ENCODE results near the gene PER2. TPM values are rescaled to one million over a fixed set of nuclear protein-coding genes. Genes with fewer than 3 reads are reported as not detected.

PER2 gene
- total RNA-seq, 6 experiments from 2014 or later = 4.3 to 5.7 (median 4.5) TPM

DNA sequence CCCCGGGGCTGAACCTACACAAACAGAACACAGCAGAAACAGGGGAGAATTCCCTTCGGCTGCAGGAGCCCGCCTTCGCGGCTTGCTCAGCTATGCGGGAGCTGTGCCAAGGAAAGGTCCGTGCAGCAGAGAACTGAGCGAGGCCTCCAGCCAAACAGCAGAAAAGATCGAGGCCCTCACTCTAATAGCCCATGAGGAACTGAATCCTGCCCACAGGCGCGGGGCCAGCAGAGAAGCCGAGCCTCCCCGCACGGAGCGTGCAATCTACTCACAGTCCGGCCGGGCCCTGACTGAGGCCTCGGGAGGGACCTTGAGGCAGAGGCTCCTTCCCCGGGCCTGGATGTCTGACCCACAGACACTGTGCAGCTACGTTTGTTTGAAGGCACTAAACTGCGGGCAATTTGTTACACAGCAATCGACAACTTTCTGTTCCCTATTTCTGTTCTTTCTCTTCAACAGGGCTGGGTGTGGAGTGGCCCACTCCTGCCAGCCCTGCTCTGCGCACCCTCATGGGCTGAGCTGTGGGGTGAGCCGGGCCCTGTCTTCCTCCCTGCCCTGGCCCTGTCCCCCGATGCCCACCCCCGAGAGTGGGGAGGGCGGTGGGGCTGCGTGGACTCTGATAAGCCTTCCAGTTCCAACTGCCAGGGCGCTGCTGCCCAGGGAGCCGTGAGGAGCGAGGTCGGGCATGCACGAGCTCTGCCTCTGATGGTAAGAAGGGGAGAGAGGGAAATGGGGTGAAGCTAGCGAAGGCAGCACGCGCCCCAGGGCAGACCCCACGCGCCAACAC lies 62.3 kb downstream of the PER2 start:
- H3K27me3 Mint-ChIP-seq (ENCODE audit: insufficient read depth) = peaks cover 51% of the 10 kb centered on the region
- no peaks in the 10 kb centered on the region for H3K36me3 Mint-ChIP-seq (ENCODE audit: low read depth)
- no peak overlapping the region for H3K4me3 Mint-ChIP-seq
- TF ChIP-seq, protein P1, sequence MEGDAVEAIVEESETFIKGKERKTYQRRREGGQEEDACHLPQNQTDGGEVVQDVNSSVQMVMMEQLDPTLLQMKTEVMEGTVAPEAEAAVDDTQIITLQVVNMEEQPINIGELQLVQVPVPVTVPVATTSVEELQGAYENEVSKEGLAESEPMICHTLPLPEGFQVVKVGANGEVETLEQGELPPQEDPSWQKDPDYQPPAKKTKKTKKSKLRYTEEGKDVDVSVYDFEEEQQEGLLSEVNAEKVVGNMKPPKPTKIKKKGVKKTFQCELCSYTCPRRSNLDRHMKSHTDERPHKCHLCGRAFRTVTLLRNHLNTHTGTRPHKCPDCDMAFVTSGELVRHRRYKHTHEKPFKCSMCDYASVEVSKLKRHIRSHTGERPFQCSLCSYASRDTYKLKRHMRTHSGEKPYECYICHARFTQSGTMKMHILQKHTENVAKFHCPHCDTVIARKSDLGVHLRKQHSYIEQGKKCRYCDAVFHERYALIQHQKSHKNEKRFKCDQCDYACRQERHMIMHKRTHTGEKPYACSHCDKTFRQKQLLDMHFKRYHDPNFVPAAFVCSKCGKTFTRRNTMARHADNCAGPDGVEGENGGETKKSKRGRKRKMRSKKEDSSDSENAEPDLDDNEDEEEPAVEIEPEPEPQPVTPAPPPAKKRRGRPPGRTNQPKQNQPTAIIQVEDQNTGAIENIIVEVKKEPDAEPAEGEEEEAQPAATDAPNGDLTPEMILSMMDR (IDR thresholded peaks at IDR 0.05) = no peak
- H3K27ac Mint-ChIP-seq = no peak overlapping the region
- no peak for DNase-seq
- no peaks in the 10 kb centered on the region for H3K9me3 Mint-ChIP-seq
- no peaks in the 10 kb centered on the region; the same call in 1 of the 2 replicates for H3K4me1 Mint-ChIP-seq (ENCODE audit: low read depth)

DNA sequence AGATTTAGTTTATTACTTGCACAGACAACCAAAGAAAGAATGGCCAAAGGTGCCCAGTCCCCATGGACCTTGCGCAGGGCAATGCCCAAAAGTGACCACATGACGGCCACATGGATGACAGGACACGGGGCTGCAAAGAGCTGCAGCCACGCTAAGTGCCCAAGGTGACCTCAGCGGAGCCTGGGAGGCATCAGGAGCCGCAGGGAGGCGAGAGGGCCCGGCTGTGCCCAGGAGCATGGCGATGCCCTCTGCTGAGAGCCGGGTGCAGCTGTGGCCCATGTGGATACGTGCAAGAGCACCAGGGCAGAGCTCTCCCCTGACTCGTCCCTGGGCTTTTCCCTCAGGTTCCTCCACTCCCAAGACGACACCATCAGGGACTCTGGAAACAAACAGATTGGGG lies 63.3 kb downstream of the PER2 start:
- DNase-seq = no peak
- no peaks in the 10 kb centered on the region for H3K36me3 Mint-ChIP-seq (ENCODE audit: low read depth)
- H3K9me3 Mint-ChIP-seq = no peaks in the 10 kb centered on the region
- H3K4me1 Mint-ChIP-seq (ENCODE audit: low read depth) = no peaks in the 10 kb centered on the region; the same call in 1 of the 2 replicates
- no peak overlapping the region for H3K4me3 Mint-ChIP-seq
- peaks cover 45% of the 10 kb centered on the region for H3K27me3 Mint-ChIP-seq (ENCODE audit: insufficient read depth)
- no peak overlapping the region for H3K27ac Mint-ChIP-seq
- TF ChIP-seq, protein P1 (IDR thresholded peaks at IDR 0.05) = no peak

DNA sequence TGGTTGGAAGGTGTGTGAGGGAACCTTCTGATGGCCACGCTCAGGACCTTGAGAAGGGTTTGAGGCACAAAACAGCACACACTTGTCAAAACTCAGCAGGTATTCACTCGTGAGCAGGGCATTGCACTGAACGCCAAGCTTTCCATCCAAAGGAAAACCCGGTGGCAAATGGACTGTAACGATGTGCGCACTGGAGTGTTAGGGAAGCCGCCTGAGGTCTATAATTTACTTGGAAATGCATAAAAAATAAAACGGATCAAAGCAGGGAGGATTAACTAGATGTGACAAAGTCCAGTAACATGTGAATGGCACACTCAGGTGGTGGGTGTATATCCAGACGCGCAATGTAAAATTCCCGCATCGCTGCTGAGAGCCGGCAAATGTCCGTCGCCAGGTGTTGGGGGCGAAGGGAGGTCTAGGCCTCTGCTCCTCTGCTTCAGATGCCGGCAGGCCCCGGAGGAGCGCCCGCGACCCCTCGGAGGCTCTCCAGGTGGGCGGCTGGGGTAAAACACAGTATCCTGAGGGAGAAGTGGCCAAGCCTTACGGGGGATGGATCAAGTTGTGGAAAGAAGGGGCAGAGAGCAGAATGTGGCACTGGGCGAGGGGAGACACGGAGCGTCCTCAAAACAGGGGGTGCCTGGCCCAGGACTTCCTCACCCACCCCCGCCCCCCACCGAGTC lies 63.9 kb downstream of the PER2 start:
- Mint-ChIP-seq H3K36me3 (ENCODE audit: low read depth) (no peaks in the 10 kb centered on the region), H3K4me3 (no peak overlapping the region)

DNA sequence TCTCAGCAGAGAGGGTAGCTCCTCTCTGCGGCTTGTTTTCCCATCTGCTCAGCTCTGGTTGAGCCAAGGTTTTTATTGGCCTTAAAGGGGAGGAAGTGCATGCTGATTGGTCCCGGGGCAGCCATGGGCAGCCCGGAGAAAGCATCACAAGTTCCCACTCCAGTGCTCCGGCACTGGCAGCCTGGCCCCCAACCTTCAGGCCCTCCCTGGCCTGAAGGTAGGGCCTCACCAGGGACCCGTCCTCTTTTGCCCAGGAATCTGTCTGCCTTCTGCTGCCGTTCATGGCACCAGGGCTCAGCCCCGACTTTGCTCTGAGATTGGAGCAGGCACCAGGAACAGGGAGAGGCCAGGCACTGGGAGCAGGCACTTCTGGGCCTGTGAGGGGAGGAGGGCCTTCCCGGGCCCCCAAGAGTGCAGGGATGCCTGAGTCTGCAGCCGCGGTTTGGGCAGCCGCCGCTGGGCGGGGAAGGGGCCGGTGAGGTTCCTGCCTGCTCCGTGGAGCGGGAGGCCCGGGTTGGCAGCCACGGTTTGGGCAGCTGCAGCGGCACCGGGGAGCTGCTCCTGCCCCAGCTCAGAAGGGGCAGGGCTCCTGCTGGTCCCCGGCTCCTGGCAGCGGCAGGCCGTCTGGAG lies 67.4 kb downstream of the PER2 start:
- Mint-ChIP-seq H3K27me3 (ENCODE audit: insufficient read depth) (peaks cover 26% of the 10 kb centered on the region), H3K27ac (no peak overlapping the region), H3K36me3 (ENCODE audit: low read depth) (no peaks in the 10 kb centered on the region), H3K4me3 (no peak overlapping the region), H3K4me1 (ENCODE audit: low read depth) (no peaks in the 10 kb centered on the region; the same call in 1 of the 2 replicates), H3K9me3 (no peaks in the 10 kb centered on the region)
- TF ChIP-seq, protein P1 (IDR thresholded peaks at IDR 0.05) = no peak
- DNase-seq = no peak

More for the DNA sequence above, 63.9 kb downstream of the PER2 start:
- H3K27ac Mint-ChIP-seq = no peak overlapping the region
- DNase-seq = no peak
- TF ChIP-seq, protein P1 (IDR thresholded peaks at IDR 0.05) = no peak
- H3K9me3 Mint-ChIP-seq = no peaks in the 10 kb centered on the region
- H3K27me3 Mint-ChIP-seq (ENCODE audit: insufficient read depth) = peaks cover 42% of the 10 kb centered on the region
- H3K4me1 Mint-ChIP-seq (ENCODE audit: low read depth) = no peaks in the 10 kb centered on the region; the same call in 1 of the 2 replicates

DNA sequence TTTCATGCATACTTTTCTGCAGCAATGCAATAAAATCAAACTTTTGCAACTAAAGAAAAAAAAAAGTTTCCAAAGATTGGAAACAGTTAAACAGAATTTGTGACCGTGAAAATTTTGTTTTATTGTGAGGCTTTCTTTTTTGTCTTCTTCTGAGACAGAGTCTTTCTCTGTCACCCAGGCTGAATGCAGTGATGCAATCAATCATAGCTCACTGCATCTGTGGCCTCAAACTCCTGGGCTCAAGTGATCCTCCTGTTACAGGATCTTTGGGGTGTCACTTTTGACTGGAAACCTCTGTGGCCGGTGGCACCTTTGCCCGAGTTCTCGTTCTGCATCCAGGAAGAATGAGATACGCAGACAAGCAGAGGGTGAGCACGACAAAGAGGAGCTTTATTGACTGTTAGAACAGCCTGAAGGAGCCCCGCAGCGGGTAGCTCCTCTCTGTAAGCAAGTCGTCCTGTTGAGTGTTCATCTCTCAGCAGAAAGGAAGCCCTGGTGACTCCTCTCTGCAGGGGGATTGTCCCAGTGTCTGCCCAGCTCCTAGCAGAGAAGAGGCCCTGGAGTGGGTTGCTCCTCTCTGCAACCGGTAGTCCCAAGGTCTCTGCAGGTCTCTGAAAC lies 68.0 kb downstream of the PER2 start:
- Mint-ChIP-seq H3K9me3 (no peaks in the 10 kb centered on the region), H3K27ac (no peak overlapping the region), H3K4me3 (no peak overlapping the region), H3K36me3 (ENCODE audit: low read depth) (no peaks in the 10 kb centered on the region), H3K27me3 (ENCODE audit: insufficient read depth) (peaks cover 23% of the 10 kb centered on the region), H3K4me1 (ENCODE audit: low read depth) (no peaks in the 10 kb centered on the region; the same call in 1 of the 2 replicates)
- DNase-seq = no peak
- TF ChIP-seq, protein P1 (IDR thresholded peaks at IDR 0.05) = no peak
